K562 (cell line): ENCODE measurements around the gene PITRM1. TPM values are rescaled to one million over a fixed set of nuclear protein-coding genes. Genes with fewer than 3 reads are reported as not detected.

Experiments
- ATAC-seq: fragments of 200-7000 bp; cut with Tn5 transposase; 3 replicates; pipeline ENCODE4 v1.9.1; 2020; ENCODE audit warnings: moderate library complexity
- BruUV-seq: library from RNA; stranded (reverse); fragments of 400-500 nt; replicated peaks from 2 replicates; lab custom pipeline; 2021; lab: Mats Ljungman, UMichigan
- CTCF ChIA-PET: fragments of 300-600 bp; formaldehyde crosslinking; extraction: SDS; loops from one replicate; lab custom pipeline; 2021; ENCODE audit warnings: low intra/inter-chr PET ratio; lab: Yijun Ruan, JAX
- POLR2A ChIA-PET: fragments of 300-600, 350-650 bp; sonication (Branson Sonifier 250); formaldehyde crosslinking; extraction: SDS; loops from one replicate; lab custom pipeline; 2021; ENCODE audit warnings: antibody characterized with exemption, inconsistent platforms; lab: Yijun Ruan, JAX
- DNase-seq, 4 experiments: peaks; one replicate each; pipeline versions ENCODE4 v3.0.0 to v3.0.0-alpha.2; 2011 to 2018; ENCODE audit warnings: low spot score in 3 of 4, mixed read lengths in 3 of 4; ENCODE audit errors: extremely low read depth in 1 of 4
- FAIRE-seq: peaks from 2 replicates; lab custom pipeline; 2011; peaks lifted over from hg19 to GRCh38; lab: Jason Lieb, UNC
- H2AFZ ChIP-seq: 2 replicates; pipeline ENCODE4 v1.6.0; 2011; ENCODE audit warnings: low read depth, low read length, control low read depth, inconsistent platforms
- H3K27ac ChIP-seq: fragments of 200-600 bp; 3 replicates; pipeline ENCODE4 v1.8.0; 2011; ENCODE audit warnings: low read depth, mild to moderate bottlenecking, control low read depth, inconsistent platforms, low read length, moderate library complexity, mixed read lengths; ENCODE audit errors: extremely low read depth
- H3K27me3 ChIP-seq, 2 experiments: fragments of 300-600 bp in 1 of 2; 2 replicates in 1 of 2; 3 replicates in 1 of 2; pipeline versions ENCODE4 v1.6.0 to v1.8.0; 2011; ENCODE audit warnings: inconsistent platforms in 2 of 2, low read length in 2 of 2, mild to moderate bottlenecking in 1 of 2, mixed read lengths in 1 of 2, moderate library complexity in 1 of 2; ENCODE audit not compliant: control insufficient read depth in 2 of 2, insufficient read depth in 2 of 2
- H3K36me3 ChIP-seq: fragments of 300-600 bp; 3 replicates; pipeline ENCODE4 v1.8.0; 2011; ENCODE audit warnings: mild to moderate bottlenecking, low read length, inconsistent platforms; ENCODE audit not compliant: control insufficient read depth, insufficient read depth
- H3K4me1 ChIP-seq, 2 experiments: fragments of 200-600 bp in 1 of 2; replicated peaks in 1 of 2; 2 replicates in 1 of 2; 3 replicates in 1 of 2; pipeline versions ENCODE4 v1.5.1 to v1.8.0; 2011; ENCODE audit warnings: inconsistent platforms in 2 of 2, low read length in 2 of 2, mild to moderate bottlenecking in 1 of 2, mixed read lengths in 1 of 2, moderate library complexity in 1 of 2; ENCODE audit not compliant: control insufficient read depth in 2 of 2, insufficient read depth in 2 of 2
- H3K4me2 ChIP-seq: 2 replicates; pipeline ENCODE4 v1.6.1; 2011; ENCODE audit warnings: low read length, control low read depth, inconsistent platforms, mixed read lengths; ENCODE audit not compliant: insufficient read depth
- H3K4me3 ChIP-seq: fragments of 200-600 bp; sonication (generic), shearing (Covaris generic); 2 replicates; pipeline ENCODE4 v1.5.1; 2016; ENCODE audit warnings: control low read depth, inconsistent platforms
- H3K79me2 ChIP-seq: fragments of 200-600 bp; 3 replicates; pipeline ENCODE4 v1.8.0; 2011; ENCODE audit warnings: low read length, inconsistent platforms; ENCODE audit not compliant: control insufficient read depth, insufficient read depth
- H3K9ac ChIP-seq, 2 experiments: 2 replicates each; pipeline versions ENCODE4 v1.6.0 to v1.6.1; 2011; ENCODE audit warnings: low read depth in 2 of 2, low read length in 2 of 2, control low read depth in 1 of 2, inconsistent platforms in 1 of 2, mild to moderate bottlenecking in 1 of 2, mixed read lengths in 1 of 2; ENCODE audit not compliant: insufficient read depth in 1 of 2
- H3K9me1 ChIP-seq: one replicate; pipeline ENCODE4 v1.6.0; 2011; ENCODE audit warnings: inconsistent platforms, mild to moderate bottlenecking, low read length, moderate library complexity; ENCODE audit not compliant: control insufficient read depth, insufficient read depth
- H3K9me3 ChIP-seq: replicated peaks from 2 replicates; pipeline ENCODE4 v1.5.1; 2011; ENCODE audit warnings: low read depth, low read length, inconsistent platforms; ENCODE audit not compliant: control insufficient read depth, insufficient read depth
- H4K20me1 ChIP-seq: replicated peaks from 2 replicates; pipeline ENCODE4 v1.6.1; 2011; ENCODE audit warnings: low read length, inconsistent platforms, mixed read lengths; ENCODE audit not compliant: control insufficient read depth, insufficient read depth
- C11orf30 ChIP-seq: fragments of 450-650 bp; IDR thresholded peaks from 2 replicates; pipeline ENCODE4 v1.6.1; 2016; ENCODE audit warnings: low read depth, mild to moderate bottlenecking
- CREM ChIP-seq: IDR thresholded peaks from 2 replicates; pipeline ENCODE4 v1.6.1; 2014; ENCODE audit warnings: antibody characterized with exemption, low read depth
- HLTF ChIP-seq: fragments of 450-650 bp; IDR thresholded peaks from 2 replicates; pipeline ENCODE4 v1.6.1; 2016
- MAZ ChIP-seq, 2 experiments: fragments of 450-650 bp in 1 of 2; sonication (generic) in 1 of 2; formaldehyde crosslinking; IDR thresholded peaks in 1 of 2; conservative IDR thresholded peaks in 1 of 2; 2 replicates each; pipeline versions ENCODE4 v1.4.0 to v1.5.0; 2020; ENCODE audit warnings: mild to moderate bottlenecking in 1 of 2, missing genetic modification reagents in 1 of 2
- NR3C1 ChIP-seq: sonication (generic); formaldehyde crosslinking; IDR thresholded peaks from 2 replicates; pipeline ENCODE4 v1.8.1; 2022; ENCODE audit warnings: missing genetic modification reagents
- PHF8 ChIP-seq: fragments of 200-600 bp; sonication (generic); IDR thresholded peaks from 2 replicates; pipeline ENCODE4 v1.6.1; 2012; ENCODE audit warnings: mixed run types, mild to moderate bottlenecking, inconsistent platforms, low read length, moderate library complexity, borderline replicate concordance
- POLR2A ChIP-seq: fragments of 450-650 bp; conservative IDR thresholded peaks from 2 replicates; pipeline ENCODE4 v1.6.1; 2016
- POLR2AphosphoS2 ChIP-seq: IDR thresholded peaks from 2 replicates; pipeline ENCODE4 v1.6.1; 2012; ENCODE audit warnings: low read length, improper control_type of control experiment
- SNRNP70 ChIP-seq: fragments of 200-400 bp; formaldehyde crosslinking; optimal IDR thresholded peaks from 2 replicates; pipeline ENCODE3; 2017; ENCODE audit warnings: low read depth, low read length
- SP2 ChIP-seq: IDR thresholded peaks from 2 replicates; pipeline ENCODE4 v1.6.1; 2011; ENCODE audit warnings: mild to moderate bottlenecking, low read depth, low read length, moderate library complexity; ENCODE audit not compliant: poor library complexity, severe bottlenecking; ENCODE audit errors: extremely low read depth
- ZBTB11 ChIP-seq, 3 experiments: fragments of 200-800 bp in 1 of 3; fragments of 250-450 bp in 1 of 3; fragments of 450-650 bp in 1 of 3; sonication (Bioruptor Pico) in 1 of 3; sonication (Bioruptor generic) in 1 of 3; formaldehyde crosslinking in 1 of 3; IDR thresholded peaks; 2 replicates each; pipeline versions ENCODE4 v1.6.1 to v1.8.0; 2016 to 2022; ENCODE audit warnings: mild to moderate bottlenecking in 2 of 3, missing genetic modification characterization in 2 of 3, missing compliant biosample characterization in 1 of 3, moderate library complexity in 1 of 3
- ZNF551 ChIP-seq: fragments of 250-450 bp; sonication (Bioruptor Pico); IDR thresholded peaks from 2 replicates; pipeline ENCODE4 v1.5.0; 2021; ENCODE audit warnings: mild to moderate bottlenecking, moderate library complexity
- ZNF57 ChIP-seq: fragments of 450-650 bp; formaldehyde crosslinking; IDR thresholded peaks from 2 replicates; pipeline ENCODE4 v1.4.0; 2020; ENCODE audit warnings: mild to moderate bottlenecking, moderate library complexity
- WGBS: fragments of 100-300 bp; shearing (Covaris generic); methylation state at CpG from one replicate; pipeline ENCODE4 v1.1.6; 2016; ENCODE audit warnings: low coverage, mixed read lengths; ENCODE audit not compliant: insufficient coverage; ENCODE audit errors: missing lambda C conversion rate; 5-methylcytosine and 5-hydroxymethylcytosine counted together
- in situ Hi-C: fragments of 300-500 bp; cut with MboI; formaldehyde crosslinking; loops from 4 replicates; pipeline ENCODE4 v1.15.0; 2018; ENCODE audit warnings: inconsistent platforms, mixed read lengths
- intact Hi-C: fragments of 100-400 bp; cut with micrococcal nuclease; formaldehyde crosslinking; loops from 2 replicates; pipeline ENCODE4 v1.14.2; 2022
- polyA plus RNA-seq, 8 experiments: library from polyadenylated mRNA; depleted of rRNA in 4 of 8; stranded (reverse) in 5 of 8; unstranded in 3 of 8; fragments of >200 nt; fragmentation: Nextera tagmentation in 2 of 8; fragmentation: Illumina TruSeq in 1 of 8; extraction: Ambion mirVana in 2 of 8; extraction: Trizol in 1 of 8; gene quantifications; 2 replicates each; pipeline versions ENCODE4 v1.2.1 to v1.2.3, GENCODE V29; 2011 to 2014; ENCODE audit warnings: inconsistent platforms in 1 of 8, missing spikeins in 1 of 8
- total RNA-seq, 7 experiments: library from RNA; depleted of rRNA in 6 of 7; stranded (reverse); fragments of >200 nt in 6 of 7; fragmentation: Illumina TruSeq in 2 of 7; extraction: Trizol in 2 of 7; gene quantifications; 2 replicates each; pipeline versions ENCODE4 v1.2.1 to v1.2.3, GENCODE V29; 2011 to 2021; ENCODE audit warnings: low replicate concordance in 1 of 7

PITRM1 gene
- total and polyA plus RNA-seq, 9 of the 15 experiments (the other 6 are each of a cell fraction or from before 2014, with no cell fraction given): 21.1 to 70.4 (median 39.7) TPM

- BruUV-seq: no TSS peak
- Histone ChIP-seq H3K9me3 (no peaks in the 10 kb centered on the region), H3K4me1 (peaks cover 0 to 4% of the 10 kb centered on the region in 2 experiments; a peak in 1 of 5 replicates), H3K4me2 (no peak overlapping the region), H3K79me2 (no peaks in the 10 kb centered on the region), H3K9me1 (no peaks in the 10 kb centered on the region), H3K36me3 (peaks cover 99% of the 10 kb centered on the region), H4K20me1 (no peaks in the 10 kb centered on the region), H3K27ac (no peak overlapping the region), H3K4me3 (no peak overlapping the region), H2AFZ (no peak overlapping the region), H3K27me3 (no peaks in the 10 kb centered on the region), H3K9ac (no peak overlapping the region)
- CTCF ChIA-PET: no interaction called here
- in situ Hi-C loops (no loop called here), intact Hi-C loops (no loop called here)
- peak; percentile 29; the same call in 1 of the 3 replicates for ATAC-seq
- no peak for FAIRE-seq
- POLR2A ChIA-PET: interaction anchor here (1.2 kb wide), 1 partner anchor 44 kb away, joined by 3 read pairs; no protein-coding TSS in a partner anchor
- 86% methylated on average over 10 of the region's 10 CpGs for WGBS
- DNase-seq: no peak
- TF ChIP-seq POLR2AphosphoS2: 0 out of 2 replicates have a peak, but pooled peaks have one; percentile 31
- TF ChIP-seq SP2: no peak
- 0 out of 2 replicates have a peak, but pooled peaks have one; percentile 33 for TF ChIP-seq POLR2A
- TF ChIP-seq MAZ (CRISPR knock-in tag; conservative IDR thresholded peaks at IDR 0.05 in 1 of 2, IDR thresholded peaks at IDR 0.05 in 1 of 2): no peak
- TF ChIP-seq HLTF: no peak
- no peak for TF ChIP-seq ZBTB11 (CRISPR knock-in tag; IDR thresholded peaks at IDR 0.05)
- no peak for TF ChIP-seq ZNF551 (CRISPR knock-in tag)
- TF ChIP-seq NR3C1 (CRISPR knock-in tag): no peak
- TF ChIP-seq C11orf30: no peak
- TF ChIP-seq PHF8: no peak
- TF ChIP-seq ZNF57 (CRISPR knock-in tag): no peak
- TF ChIP-seq CREM: no peak
- TF ChIP-seq SNRNP70: no peak
Measured at GRCh38 chr10:3139216-3139910, 33.2 kb downstream of the PITRM1 start.
